Right lung (tissue), 5 donors: ENCODE data around the gene TMEM175. TPM values are rescaled to one million over a fixed set of nuclear protein-coding genes. Genes with fewer than 3 reads are reported as not detected.
A peak's percentile ranks its signal among the peaks of the same experiment; 100 is the strongest.

ENCODE experiments used
- DNase-seq, 2 donors: peaks; one replicate each; pipeline ENCODE4 v3.0.0-alpha.2; 2013
- polyA plus RNA-seq, 5 donors: library from polyadenylated mRNA; unstranded; fragments of 120-200 nt; gene quantifications; one replicate each; pipeline versions ENCODE4 v1.2.1 to v1.2.3, GENCODE V29; 2013; ENCODE audit warnings: inconsistent platforms in 1 of 5, low replicate concordance in 1 of 5; ENCODE audit not compliant: insufficient read length in 5 of 5, insufficient read depth in 1 of 5

Gene TMEM175
- polyA plus RNA-seq, 5 donors: 24.8 to 32.4 (median 28.5) TPM

GRCh38 chr4:898123-898522 lies 34.1 kb upstream of the TMEM175 start:
- DNase-seq: no peak

GRCh38 chr4:898869-899555 lies 33.2 kb upstream of the TMEM175 start:
- no peak for DNase-seq

- DNase-seq: no peak
Measured at GRCh38 chr4:899556-899906, 32.7 kb upstream of the TMEM175 start.

- DNase-seq: no peak
Measured at GRCh38 chr4:900073-900472, 32.2 kb upstream of the TMEM175 start.

GRCh38 chr4:900721-901120 lies 31.5 kb upstream of the TMEM175 start:
- no peak for DNase-seq

GRCh38 chr4:901192-901910 lies 30.9 kb upstream of the TMEM175 start:
- DNase-seq: no peak

- DNase-seq: no peak
Measured at GRCh38 chr4:903066-904046, 28.9 kb upstream of the TMEM175 start.

- no peak for DNase-seq
Measured at GRCh38 chr4:905485-906338, 26.5 kb upstream of the TMEM175 start.

GRCh38 chr4:906339-907102 lies 25.7 kb upstream of the TMEM175 start:
- no peak for DNase-seq

- DNase-seq: no peak
Measured at GRCh38 chr4:907103-907400, 25.2 kb upstream of the TMEM175 start.

GRCh38 chr4:907691-908425 lies 24.4 kb upstream of the TMEM175 start:
- peak in 1 of 2 donors; percentile 16 for DNase-seq

GRCh38 chr4:909131-909571 lies 23.1 kb upstream of the TMEM175 start:
- DNase-seq: no peak

GRCh38 chr4:909821-910220 lies 22.4 kb upstream of the TMEM175 start:
- no peak for DNase-seq

- DNase-seq: no peak
Measured at GRCh38 chr4:910366-911091, 21.7 kb upstream of the TMEM175 start.

- DNase-seq: no peak
Measured at GRCh38 chr4:911221-911751, 21.0 kb upstream of the TMEM175 start.

GRCh38 chr4:911871-912490 lies 20.3 kb upstream of the TMEM175 start:
- DNase-seq: no peak

GRCh38 chr4:912548-913279 lies 19.5 kb upstream of the TMEM175 start:
- no peak for DNase-seq

GRCh38 chr4:913280-913618 lies 19.0 kb upstream of the TMEM175 start:
- no peak for DNase-seq
